ENCODE data around the gene NACC1.
A peak's percentile ranks its signal among the peaks of the same experiment; 100 is the strongest.

The NACC1 gene

GRCh38 chr19:13089857-13090507, 28.1 kb upstream of the NACC1 start:
- peaks cover 11% of the 10 kb centered on the region for H3K4me1 ChIP-seq (ENCODE audit: insufficient read depth, low read length, poor library complexity, severe bottlenecking)
- H3K4me2 ChIP-seq (ENCODE audit: low read depth, low read length, poor library complexity, severe bottlenecking), result no peak overlapping the region
- H3K27me3 ChIP-seq (ENCODE audit: insufficient read depth, low read length, poor library complexity, severe bottlenecking), result no peaks in the 10 kb centered on the region
- H3K79me2 ChIP-seq (ENCODE audit: insufficient read depth, low read length), result peaks cover 8% of the 10 kb centered on the region; the same call in 1 of the 2 replicates
- no peak overlapping the region for H2AFZ ChIP-seq (ENCODE audit: low read length)
- 0 out of 2 replicates have a peak, but pooled peaks cover 5% of the 10 kb centered on the region for H3F3A ChIP-seq (ENCODE audit: low read depth)
- no peak overlapping the region for H3K9ac ChIP-seq (ENCODE audit: low read depth, low read length, poor library complexity, severe bottlenecking)
- TF ChIP-seq CTCF (conservative IDR thresholded peaks at IDR 0.05; ENCODE audit: low read length), result no peak
- no peak for TF ChIP-seq EZH2phosphoT487 (IDR thresholded peaks at IDR 0.05; ENCODE audit: borderline replicate concordance)
- H3K4me3 ChIP-seq (ENCODE audit: low read length, poor library complexity, severe bottlenecking), result no peak overlapping the region
- peaks cover 6% of the 10 kb centered on the region for H4K20me1 ChIP-seq (ENCODE audit: insufficient read depth, low read length, poor library complexity, severe bottlenecking)
- no peaks in the 10 kb centered on the region for H3K36me3 ChIP-seq (ENCODE audit: insufficient read depth, low read length)
- H3K9me3 ChIP-seq (ENCODE audit: insufficient read depth, low read depth, low read length), result no peaks in the 10 kb centered on the region
- no peaks in the 10 kb centered on the region for H3K9me2 ChIP-seq (replicated peaks; ENCODE audit: low read depth, low read length)

GRCh38 chr19:13090511-13091231, 27.4 kb upstream of the NACC1 start:
- H3F3A ChIP-seq (ENCODE audit: low read depth), result 0 out of 2 replicates have a peak, but pooled peaks cover 5% of the 10 kb centered on the region
- no peak overlapping the region for H2AFZ ChIP-seq (ENCODE audit: low read length)
- H3K4me2 ChIP-seq (ENCODE audit: low read depth, low read length, poor library complexity, severe bottlenecking), result no peak overlapping the region
- TF ChIP-seq CTCF (conservative IDR thresholded peaks at IDR 0.05; ENCODE audit: low read length) (no peak), EZH2phosphoT487 (IDR thresholded peaks at IDR 0.05; ENCODE audit: borderline replicate concordance) (no peak)
- no peaks in the 10 kb centered on the region for H3K36me3 ChIP-seq (ENCODE audit: insufficient read depth, low read length)
- no peaks in the 10 kb centered on the region for H3K9me3 ChIP-seq (ENCODE audit: insufficient read depth, low read depth, low read length)
- H3K4me3 ChIP-seq (ENCODE audit: low read length, poor library complexity, severe bottlenecking), result no peak overlapping the region
- no peaks in the 10 kb centered on the region for H3K27me3 ChIP-seq (ENCODE audit: insufficient read depth, low read length, poor library complexity, severe bottlenecking)
- peaks cover 6% of the 10 kb centered on the region for H4K20me1 ChIP-seq (ENCODE audit: insufficient read depth, low read length, poor library complexity, severe bottlenecking)
- peak overlapping the region; percentile 8 for H3K9ac ChIP-seq (ENCODE audit: low read depth, low read length, poor library complexity, severe bottlenecking)
- peaks cover 11% of the 10 kb centered on the region for H3K4me1 ChIP-seq (ENCODE audit: insufficient read depth, low read length, poor library complexity, severe bottlenecking)
- peaks cover 8% of the 10 kb centered on the region; the same call in 1 of the 2 replicates for H3K79me2 ChIP-seq (ENCODE audit: insufficient read depth, low read length)
- H3K9me2 ChIP-seq (replicated peaks; ENCODE audit: low read depth, low read length), result no peaks in the 10 kb centered on the region

GRCh38 chr19:13091400-13092157, 26.5 kb upstream of the NACC1 start:
- Histone ChIP-seq H3K9me2 (replicated peaks; ENCODE audit: low read depth, low read length) (no peaks in the 10 kb centered on the region), H3K4me2 (ENCODE audit: low read depth, low read length, poor library complexity, severe bottlenecking) (no peak overlapping the region), H3K9ac (ENCODE audit: low read depth, low read length, poor library complexity, severe bottlenecking) (peak overlapping the region; percentile 8), H3K36me3 (ENCODE audit: insufficient read depth, low read length) (no peaks in the 10 kb centered on the region), H3K79me2 (ENCODE audit: insufficient read depth, low read length) (peaks cover 17% of the 10 kb centered on the region), H3K27me3 (ENCODE audit: insufficient read depth, low read length, poor library complexity, severe bottlenecking) (no peaks in the 10 kb centered on the region), H4K20me1 (ENCODE audit: insufficient read depth, low read length, poor library complexity, severe bottlenecking) (peaks cover 15% of the 10 kb centered on the region), H3K9me3 (ENCODE audit: insufficient read depth, low read depth, low read length) (no peaks in the 10 kb centered on the region), H3K4me1 (ENCODE audit: insufficient read depth, low read length, poor library complexity, severe bottlenecking) (peaks cover 11% of the 10 kb centered on the region), H3F3A (ENCODE audit: low read depth) (0 out of 2 replicates have a peak, but pooled peaks cover 10% of the 10 kb centered on the region), H2AFZ (ENCODE audit: low read length) (no peak overlapping the region), H3K4me3 (ENCODE audit: low read length, poor library complexity, severe bottlenecking) (no peak overlapping the region)
- no peak for TF ChIP-seq CTCF (conservative IDR thresholded peaks at IDR 0.05; ENCODE audit: low read length)
- no peak for TF ChIP-seq EZH2phosphoT487 (IDR thresholded peaks at IDR 0.05; ENCODE audit: borderline replicate concordance)

All from Loucy (cell line).